Heart left ventricle (tissue), 16 donors: ENCODE results near the gene ANKRD44. TPM values are rescaled to one million over a fixed set of nuclear protein-coding genes. Genes with fewer than 3 reads are reported as not detected.

ENCODE experiments used
- ATAC-seq, 4 donors: fragments of 200-7000 bp; cut with Tn5 transposase; one replicate each; pipeline ENCODE4 v1.9.1; 2020 to 2022; ENCODE audit warnings: moderate library complexity in 4 of 4, mild to moderate bottlenecking in 3 of 4, moderate number of reproducible peaks in 1 of 4
- DNase-seq, 5 donors: peaks; one replicate each; pipeline ENCODE4 v3.0.0-alpha.2; 2020
- H3K27ac ChIP-seq, 12 donors: fragments of 200-600 bp; sonication (generic) in 4 of 12; one replicate each; pipeline versions ENCODE4 v1.5.0 to v1.8.0; 2016 to 2022; ENCODE audit warnings: mild to moderate bottlenecking in 2 of 12
- H3K27me3 ChIP-seq, 9 donors: fragments of 200-600 bp; sonication (generic) in 2 of 9; one replicate each; pipeline versions ENCODE4 v1.5.1 to v1.8.0; 2016 to 2022; ENCODE audit warnings: mild to moderate bottlenecking in 3 of 9
- H3K36me3 ChIP-seq, 9 donors: fragments of 200-600 bp; sonication (generic) in 2 of 9; one replicate each; pipeline versions ENCODE4 v1.5.0 to v1.8.0; 2018 to 2022; ENCODE audit warnings: mild to moderate bottlenecking in 2 of 9
- H3K4me1 ChIP-seq, 12 donors: fragments of 200-600 bp; sonication (generic) in 4 of 12; one replicate each; pipeline versions ENCODE4 v1.5.0 to v1.8.0; 2016 to 2022; ENCODE audit warnings: mild to moderate bottlenecking in 3 of 12
- H3K4me3 ChIP-seq, 12 donors: fragments of 200-600 bp; sonication (generic) in 4 of 12; one replicate each; pipeline versions ENCODE4 v1.5.0 to v1.8.0; 2017 to 2022; ENCODE audit warnings: mild to moderate bottlenecking in 9 of 12, moderate library complexity in 4 of 12
- H3K9me3 ChIP-seq, 12 donors: fragments of 200-600 bp; sonication (generic) in 4 of 12; one replicate each; pipeline versions ENCODE4 v1.5.0 to v1.8.0; 2016 to 2022; ENCODE audit warnings: mild to moderate bottlenecking in 1 of 12
- POLR2A ChIP-seq, 2 donors: fragments of 450-650 bp; IDR thresholded peaks; one replicate each; pipeline ENCODE4 v1.6.1; 2017; ENCODE audit warnings: antibody characterized with exemption in 2 of 2, mild to moderate bottlenecking in 2 of 2, moderate library complexity in 2 of 2
- WGBS, 4 donors: extraction: QIAGEN DNeasy Blood & Tissue Kit in 2 of 4; methylation state at CpG; one replicate each; pipeline versions ENCODE4 v1.1.5 to v1.1.7; 2013 to 2018; 5-methylcytosine and 5-hydroxymethylcytosine counted together
- intact Hi-C, 10 donors: fragments of 100-400 bp; cut with DNase I; formaldehyde crosslinking; loops; one replicate each; pipeline versions ENCODE4 v1.11.1 to v1.14.2; 2022
- polyA plus RNA-seq, 2 donors: library from polyadenylated mRNA; stranded (reverse); fragments of 200-250 nt; gene quantifications; one replicate each; pipeline ENCODE4 v1.2.3, GENCODE V29; 2013
- total RNA-seq, 9 donors: library from RNA; depleted of rRNA in 2 of 9; stranded (reverse); fragments of >200 nt in 2 of 9; fragmentation: NEBNext Ultra II Directional in 3 of 9; extraction: Animal tissue kit (Norgen Biotek cat#: 25700) in 3 of 9; gene quantifications; one replicate each; pipeline versions ENCODE4 v1.1.0 to v1.2.4, GENCODE V29; 2016 to 2023
- TF ChIP-seq, protein P1 (sequence below), 12 donors: fragments of 200-600 bp; sonication (generic) in 4 of 12; IDR thresholded peaks; one replicate each; pipeline versions ENCODE4 v1.5.0 to v1.8.0; 2018 to 2022; ENCODE audit warnings: antibody characterized with exemption in 12 of 12, mild to moderate bottlenecking in 5 of 12
- donor health status: ischemic (EF 13 %, LVEDD 7.1; RV severe dilation, severe dysfunction).
- donor health status: healthy with polysubstance abuse.
- donor health status: DM: no; HTN: yes; CAD: no.
- donor health status: DM: no; HTN: no; CAD: no.
- donor health status: ischemic (EF 25% LVEDD 6.9; RV normal size, moderate dysfunction).
- donor health status: ischemic (EF 25% LVEDD 5.7; RV mildly dilated, moderate dysfunction).
- donor health status: healthy.
- donor health status: DM: yes; HTN: yes; CAD: no.
- donor health status: ischemic (EF 35%, LVEDD 5.7; RV mildly dilated, moderate dysfunction).
- donor health status: nonischemic (EF 11% LVEDD 7.7; RV severe dilation, severe dysfunction).
- donor health status: DM: yes; HTN: yes; CAD: no.
- donor health status: PGD.
- donor health status: ischemic (EF 29% LVEDD 5.4; RV normal size, mild dysfunction).
- donor health status: nonischemic (EF 23%, LVEDD 6.1; RV moderate dilation, normal function).

The ANKRD44 gene
- total and polyA plus RNA-seq, 11 donors = 2.4 to 30.6 (median 8.4) TPM

DNA sequence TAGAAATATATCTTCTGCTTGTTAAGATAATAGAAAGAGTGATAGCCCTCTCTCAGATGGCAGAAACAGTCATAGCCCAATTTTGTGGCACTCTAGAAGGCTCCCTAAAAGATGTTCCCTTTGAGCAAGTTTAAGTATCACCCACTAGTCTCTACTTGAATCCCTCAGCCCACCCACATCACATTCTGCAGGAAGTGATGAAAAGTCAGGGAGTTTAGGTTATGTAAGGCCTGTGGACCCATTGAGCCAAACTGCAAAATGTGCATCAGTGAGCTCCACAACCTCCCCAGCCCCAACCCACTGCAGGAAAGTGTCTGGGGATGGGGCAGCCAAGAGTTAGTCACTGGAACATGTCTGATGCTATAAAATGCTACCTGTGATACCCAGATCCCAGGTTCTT lies 25.6 kb downstream of the ANKRD44 start:
- Histone ChIP-seq H3K27ac (no peak overlapping the region), H3K36me3 (no peaks in the 10 kb centered on the region), H3K27me3 (no peaks in the 10 kb centered on the region), H3K4me3 (no peak overlapping the region), H3K9me3 (no peaks in the 10 kb centered on the region), H3K4me1 (peaks cover 0 to 76% (median 10%) of the 10 kb centered on the region in 12 donors)
- DNase-seq (no peak), ATAC-seq (no peak)
- TF ChIP-seq, protein P1, sequence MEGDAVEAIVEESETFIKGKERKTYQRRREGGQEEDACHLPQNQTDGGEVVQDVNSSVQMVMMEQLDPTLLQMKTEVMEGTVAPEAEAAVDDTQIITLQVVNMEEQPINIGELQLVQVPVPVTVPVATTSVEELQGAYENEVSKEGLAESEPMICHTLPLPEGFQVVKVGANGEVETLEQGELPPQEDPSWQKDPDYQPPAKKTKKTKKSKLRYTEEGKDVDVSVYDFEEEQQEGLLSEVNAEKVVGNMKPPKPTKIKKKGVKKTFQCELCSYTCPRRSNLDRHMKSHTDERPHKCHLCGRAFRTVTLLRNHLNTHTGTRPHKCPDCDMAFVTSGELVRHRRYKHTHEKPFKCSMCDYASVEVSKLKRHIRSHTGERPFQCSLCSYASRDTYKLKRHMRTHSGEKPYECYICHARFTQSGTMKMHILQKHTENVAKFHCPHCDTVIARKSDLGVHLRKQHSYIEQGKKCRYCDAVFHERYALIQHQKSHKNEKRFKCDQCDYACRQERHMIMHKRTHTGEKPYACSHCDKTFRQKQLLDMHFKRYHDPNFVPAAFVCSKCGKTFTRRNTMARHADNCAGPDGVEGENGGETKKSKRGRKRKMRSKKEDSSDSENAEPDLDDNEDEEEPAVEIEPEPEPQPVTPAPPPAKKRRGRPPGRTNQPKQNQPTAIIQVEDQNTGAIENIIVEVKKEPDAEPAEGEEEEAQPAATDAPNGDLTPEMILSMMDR (IDR thresholded peaks at IDR 0.05) = no peak
- TF ChIP-seq POLR2A (IDR thresholded peaks at IDR 0.05) = no peak
- intact Hi-C loops = no loop called here

DNA sequence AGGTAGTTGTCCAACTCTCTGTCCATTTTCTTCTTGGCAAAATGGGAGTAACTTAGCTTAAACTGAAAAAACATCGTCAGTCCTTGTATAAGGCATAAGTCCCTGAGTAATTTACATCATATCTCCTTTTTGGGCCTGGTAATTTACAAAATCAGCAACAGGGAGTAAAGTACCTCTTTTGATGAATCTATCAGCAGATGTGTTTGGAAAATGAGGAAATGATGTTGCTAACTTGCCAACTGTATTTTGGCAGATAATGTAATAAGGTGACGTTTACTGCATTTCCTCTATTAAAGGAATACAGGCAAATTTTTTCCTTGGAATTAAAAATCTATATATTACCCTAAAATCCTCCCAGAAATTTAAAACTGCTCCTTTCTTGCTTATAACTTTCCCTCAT lies 29.2 kb downstream of the ANKRD44 start:
- Histone ChIP-seq H3K4me1 (peaks cover 0 to 70% (median 15%) of the 10 kb centered on the region in 12 donors), H3K9me3 (no peaks in the 10 kb centered on the region), H3K36me3 (no peaks in the 10 kb centered on the region), H3K27me3 (no peaks in the 10 kb centered on the region), H3K27ac (peak overlapping the region in 1 of 12 donors; percentile 59), H3K4me3 (no peak overlapping the region)
- ATAC-seq (peak in 1 of 4 donors; percentile 44), DNase-seq (no peak)
- intact Hi-C loops = no loop called here
- TF ChIP-seq, protein P1 (IDR thresholded peaks at IDR 0.05) = no peak
- no peak for TF ChIP-seq POLR2A (IDR thresholded peaks at IDR 0.05)
- 46 to 69% (median 55%) methylated on average over 2 of the region's 2 CpGs for WGBS, 4 donors

DNA sequence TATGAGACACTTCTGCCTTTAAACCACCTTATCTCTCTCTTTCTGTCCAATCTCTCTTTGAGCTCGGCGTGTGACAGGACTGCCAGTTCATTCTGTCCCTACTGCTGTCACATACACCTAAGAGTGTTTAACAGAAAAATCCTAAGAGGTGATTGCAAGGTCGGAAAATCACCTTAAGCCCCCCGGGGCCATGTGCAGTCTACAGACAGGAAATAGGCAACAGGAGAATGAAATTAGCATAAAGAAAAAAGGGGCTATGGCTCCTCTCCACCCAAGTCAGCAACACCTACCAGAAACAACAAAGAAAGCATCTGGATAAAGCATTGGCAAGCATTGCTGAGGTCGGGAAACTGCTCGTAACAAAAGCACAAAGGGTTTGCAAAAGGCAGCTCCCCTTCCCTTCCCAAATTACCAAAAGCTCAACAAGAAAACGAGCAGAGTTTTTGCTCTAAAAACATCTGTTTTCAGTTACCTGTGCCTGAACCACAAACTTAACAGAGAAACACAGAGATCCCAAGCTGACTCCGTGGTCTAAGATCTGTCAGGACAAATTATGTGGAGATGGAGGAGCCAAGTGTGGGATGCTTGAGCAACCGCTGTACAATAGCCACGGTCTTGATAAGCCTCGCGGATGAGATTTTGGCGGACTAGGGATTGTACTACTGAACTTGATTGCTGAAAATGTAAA lies 30.4 kb downstream of the ANKRD44 start:
- H3K4me3 ChIP-seq = peak overlapping the region in 3 of 12 donors; percentile 1 to 14 (median 10)
- H3K27me3 ChIP-seq = no peaks in the 10 kb centered on the region
- no peaks in the 10 kb centered on the region for H3K9me3 ChIP-seq
- intact Hi-C loops = no loop called here
- no peak for DNase-seq
- ATAC-seq = peak; percentile 24 to 57 (median 38)
- 32 to 53% (median 40%) methylated on average over 13 of the region's 13 CpGs for whole genome bisulfite sequencing, 4 donors
- H3K36me3 ChIP-seq = no peaks in the 10 kb centered on the region
- TF ChIP-seq POLR2A (IDR thresholded peaks at IDR 0.05) = no peak
- TF ChIP-seq, protein P1 (IDR thresholded peaks at IDR 0.05) = no peak
- H3K4me1 ChIP-seq = peaks cover 0 to 60% (median 15%) of the 10 kb centered on the region in 12 donors
- peak overlapping the region in 1 of 12 donors; percentile 61 for H3K27ac ChIP-seq

DNA sequence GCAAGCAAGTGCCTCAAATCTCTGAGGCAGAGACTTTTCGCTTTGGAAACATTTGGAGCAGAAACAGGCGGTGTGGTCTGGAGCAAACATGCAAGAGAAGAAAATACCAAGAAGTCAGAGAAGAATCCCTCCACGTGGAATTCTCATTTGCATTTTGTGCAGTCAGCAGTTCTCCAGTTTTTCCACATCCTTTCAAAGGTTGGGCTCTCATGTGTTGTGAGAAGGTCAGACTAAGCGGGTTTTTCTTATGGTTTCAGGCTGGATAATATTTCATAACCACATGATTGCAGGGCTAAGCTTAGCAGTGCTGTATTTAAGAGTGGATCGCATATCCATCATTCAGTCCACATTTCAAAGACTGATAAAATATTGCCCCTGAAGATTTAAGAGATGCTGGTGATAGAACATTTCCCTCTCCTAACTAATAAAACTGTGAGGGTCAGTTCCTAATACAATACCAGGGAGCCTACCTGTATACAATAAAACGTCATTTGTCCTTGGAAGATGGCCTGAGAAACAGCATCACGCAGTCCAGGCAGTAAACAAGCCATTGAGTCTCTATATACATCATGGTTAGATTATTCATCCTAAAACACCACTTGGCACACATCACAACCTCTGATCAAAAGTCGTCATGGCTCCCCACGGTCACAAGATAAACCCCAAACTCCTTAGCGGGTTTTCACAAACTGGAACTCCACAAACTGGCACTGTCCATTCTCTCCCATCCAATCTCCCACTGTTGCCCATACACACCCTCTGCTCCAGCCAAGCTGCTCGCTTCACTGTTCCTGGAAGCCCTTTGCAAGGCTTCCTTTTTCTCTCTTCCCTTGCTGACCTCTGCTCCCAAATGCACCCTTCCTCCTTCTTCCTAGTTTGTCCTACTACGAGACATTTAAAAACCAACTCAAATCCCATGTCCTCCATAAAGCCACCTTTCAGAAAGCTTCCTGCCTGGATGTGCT lies 31.5 kb downstream of the ANKRD44 start:
- intact Hi-C loops = loop anchor here in 1 of 10 donors (10.0 kb wide), 1 partner anchor 326 kb away; no protein-coding TSS in a partner anchor
- Histone ChIP-seq H3K27ac (peak overlapping the region in 1 of 12 donors; percentile 61), H3K27me3 (no peaks in the 10 kb centered on the region), H3K4me3 (no peak overlapping the region), H3K4me1 (peaks cover 0 to 60% (median 15%) of the 10 kb centered on the region in 12 donors), H3K36me3 (no peaks in the 10 kb centered on the region), H3K9me3 (no peaks in the 10 kb centered on the region)
- 81 to 88% (median 85%) methylated on average over 12 of the region's 12 CpGs for WGBS, 4 donors
- TF ChIP-seq, protein P1 (IDR thresholded peaks at IDR 0.05) = no peak
- no peak for TF ChIP-seq POLR2A (IDR thresholded peaks at IDR 0.05)
- DNase-seq = no peak
- ATAC-seq = no peak
